Liver (tissue), 9 donors: ENCODE results near the gene CASZ1. TPM values are rescaled to one million over a fixed set of nuclear protein-coding genes. Genes with fewer than 3 reads are reported as not detected.

Experiments
- DNase-seq: peaks from one replicate; pipeline ENCODE4 v3.0.0-alpha.2; 2017; ENCODE audit warnings: low spot score
- H3K27ac ChIP-seq, 2 donors: one replicate each; pipeline ENCODE4 v1.7.0; 2013; ENCODE audit warnings: inconsistent platforms in 2 of 2, low read length in 2 of 2, control low read depth in 1 of 2, low read depth in 1 of 2, mild to moderate bottlenecking in 1 of 2
- H3K27me3 ChIP-seq, 4 donors: one replicate each; pipeline versions ENCODE4 v1.6.1 to v1.7.0; 2013; ENCODE audit warnings: low read length in 3 of 4, inconsistent platforms in 1 of 4, mild to moderate bottlenecking in 1 of 4, moderate library complexity in 1 of 4; ENCODE audit not compliant: control insufficient read depth in 4 of 4, insufficient read depth in 4 of 4
- H3K36me3 ChIP-seq, 4 donors: one replicate each; pipeline versions ENCODE4 v1.6.1 to v1.7.0; 2013; ENCODE audit warnings: low read length in 3 of 4, mild to moderate bottlenecking in 3 of 4, low read depth in 1 of 4, moderate library complexity in 1 of 4; ENCODE audit not compliant: control insufficient read depth in 4 of 4, insufficient read depth in 3 of 4
- H3K4me1 ChIP-seq, 4 donors: one replicate each; pipeline versions ENCODE4 v1.6.1 to v1.7.0; 2013; ENCODE audit warnings: low read length in 3 of 4, mild to moderate bottlenecking in 3 of 4, moderate library complexity in 1 of 4; ENCODE audit not compliant: control insufficient read depth in 4 of 4, insufficient read depth in 4 of 4
- H3K4me3 ChIP-seq, 3 donors: one replicate each; pipeline versions ENCODE4 v1.6.1 to v1.7.0; 2013; ENCODE audit warnings: low read length in 3 of 3, control low read depth in 1 of 3, low read depth in 1 of 3, mild to moderate bottlenecking in 1 of 3
- H3K9ac ChIP-seq, 2 donors: one replicate each; pipeline ENCODE4 v1.7.0; 2013; ENCODE audit warnings: low read length in 2 of 2, mild to moderate bottlenecking in 2 of 2, moderate library complexity in 2 of 2, control low read depth in 1 of 2, low read depth in 1 of 2
- H3K9me3 ChIP-seq, 4 donors: one replicate each; pipeline versions ENCODE4 v1.6.1 to v1.7.0; 2013; ENCODE audit warnings: low read length in 3 of 4; ENCODE audit not compliant: control insufficient read depth in 4 of 4
- EGR1 ChIP-seq, 2 donors: IDR thresholded peaks; 2 replicates each; pipeline ENCODE4 v1.6.1; 2016 to 2018; ENCODE audit warnings: antibody characterized with exemption in 2 of 2, low read depth in 2 of 2
- FOXA1 ChIP-seq: IDR thresholded peaks from 2 replicates; pipeline ENCODE4 v1.6.1; 2016; ENCODE audit warnings: antibody characterized with exemption
- FOXA2 ChIP-seq: IDR thresholded peaks from 2 replicates; pipeline ENCODE4 v1.6.1; 2016; ENCODE audit warnings: antibody characterized with exemption
- GABPA ChIP-seq, 2 donors: IDR thresholded peaks in 1 of 2; conservative IDR thresholded peaks in 1 of 2; 2 replicates each; pipeline ENCODE4 v1.6.1; 2016; ENCODE audit warnings: antibody characterized with exemption in 2 of 2, mild to moderate bottlenecking in 1 of 2, moderate library complexity in 1 of 2
- HNF4A ChIP-seq, 2 donors: conservative IDR thresholded peaks; 2 replicates each; pipeline ENCODE4 v1.6.1; 2016; ENCODE audit warnings: antibody characterized with exemption in 2 of 2, mild to moderate bottlenecking in 2 of 2
- HNF4G ChIP-seq: IDR thresholded peaks from 2 replicates; pipeline ENCODE4 v1.6.1; 2016; ENCODE audit warnings: antibody characterized with exemption
- NR2F2 ChIP-seq: IDR thresholded peaks from 2 replicates; pipeline ENCODE4 v1.6.1; 2016; ENCODE audit warnings: antibody characterized with exemption
- RAD21 ChIP-seq, 2 donors: IDR thresholded peaks; 2 replicates each; pipeline ENCODE4 v1.6.1; 2016; ENCODE audit warnings: antibody characterized with exemption in 2 of 2, mild to moderate bottlenecking in 2 of 2
- RXRA ChIP-seq, 2 donors: IDR thresholded peaks; 2 replicates each; pipeline ENCODE4 v1.6.1; 2017 to 2018; ENCODE audit warnings: antibody characterized with exemption in 2 of 2, mild to moderate bottlenecking in 1 of 2
- SP1 ChIP-seq: IDR thresholded peaks from 2 replicates; pipeline ENCODE4 v1.6.1; 2018; ENCODE audit warnings: antibody characterized with exemption, mild to moderate bottlenecking
- TAF1 ChIP-seq: conservative IDR thresholded peaks from 2 replicates; pipeline ENCODE4 v1.6.1; 2016; ENCODE audit warnings: antibody characterized with exemption, mild to moderate bottlenecking
- YY1 ChIP-seq: IDR thresholded peaks from 2 replicates; pipeline ENCODE4 v1.6.1; 2016; ENCODE audit warnings: antibody characterized with exemption, mild to moderate bottlenecking
- WGBS: extraction: QIAGEN DNeasy Blood & Tissue Kit; methylation state at CpG from one replicate; pipeline ENCODE4 v1.1.7; 2013; 5-methylcytosine and 5-hydroxymethylcytosine counted together
- polyA plus RNA-seq, 2 donors: library from polyadenylated mRNA; stranded (reverse) in 1 of 2; unstranded in 1 of 2; fragments of 200-250 nt in 1 of 2; fragments of >200 nt in 1 of 2; fragmentation: Nextera tagmentation in 1 of 2; extraction: Ambion mirVana in 1 of 2; gene quantifications; one replicate each; pipeline versions ENCODE4 v1.2.1 to v1.2.3, GENCODE V29; 2013 to 2015
- total RNA-seq, 2 donors: library from RNA; depleted of rRNA; stranded (reverse); fragments of >200 nt; gene quantifications; one replicate each; pipeline ENCODE4 v1.2.3, GENCODE V29; 2014
- TF ChIP-seq, protein P1 (sequence below): IDR thresholded peaks from 2 replicates; pipeline ENCODE4 v1.6.1; 2016; ENCODE audit warnings: antibody characterized with exemption, mild to moderate bottlenecking
- TF ChIP-seq, protein P2 (sequence below): IDR thresholded peaks from 2 replicates; pipeline ENCODE4 v1.6.1; 2016; ENCODE audit warnings: antibody characterized with exemption
- TF ChIP-seq, protein P3 (sequence below): IDR thresholded peaks from 2 replicates; pipeline ENCODE4 v1.6.1; 2016; ENCODE audit warnings: antibody characterized with exemption
- TF ChIP-seq, protein P4 (sequence below): IDR thresholded peaks from 2 replicates; pipeline ENCODE4 v1.6.1; 2016; ENCODE audit warnings: antibody characterized with exemption
- TF ChIP-seq, protein P5 (sequence below): fragments of 150-350 bp; IDR thresholded peaks from 2 replicates; pipeline ENCODE4 v1.5.1; 2017; ENCODE audit warnings: improper control_type of control experiment, low read depth, low read length; ENCODE audit not compliant: missing input control
- donor health status: healthy.
- donor health status: healthy.
- donor health status: healthy.
- donor health status: healthy.
- donor health status: healthy.

Gene CASZ1
- total and polyA plus RNA-seq, 4 donors = 1.0 to 3.5 (median 1.9) TPM

DNA sequence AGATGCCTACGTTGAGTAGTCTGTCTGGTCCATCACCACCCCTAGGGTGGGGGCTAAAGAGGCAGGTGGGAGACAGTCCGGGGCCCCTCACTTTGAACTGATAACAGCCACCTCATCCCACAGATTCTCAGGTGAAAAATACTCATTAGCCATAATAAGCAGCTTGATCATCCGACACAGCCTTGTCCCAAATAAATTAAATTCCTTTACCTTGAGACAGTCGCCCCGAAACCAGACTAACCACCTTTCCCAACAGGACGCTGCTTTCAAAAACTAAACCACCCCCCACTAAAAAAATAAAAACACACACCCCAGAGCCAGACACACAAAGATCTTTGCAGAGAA is 103.3 kb downstream of the CASZ1 start:
- WGBS = 75% methylated on average over 6 of the region's 6 CpGs
- no peak for DNase-seq
- H3K9ac ChIP-seq = peak overlapping the region in 1 of 2 donors; percentile 59

DNA sequence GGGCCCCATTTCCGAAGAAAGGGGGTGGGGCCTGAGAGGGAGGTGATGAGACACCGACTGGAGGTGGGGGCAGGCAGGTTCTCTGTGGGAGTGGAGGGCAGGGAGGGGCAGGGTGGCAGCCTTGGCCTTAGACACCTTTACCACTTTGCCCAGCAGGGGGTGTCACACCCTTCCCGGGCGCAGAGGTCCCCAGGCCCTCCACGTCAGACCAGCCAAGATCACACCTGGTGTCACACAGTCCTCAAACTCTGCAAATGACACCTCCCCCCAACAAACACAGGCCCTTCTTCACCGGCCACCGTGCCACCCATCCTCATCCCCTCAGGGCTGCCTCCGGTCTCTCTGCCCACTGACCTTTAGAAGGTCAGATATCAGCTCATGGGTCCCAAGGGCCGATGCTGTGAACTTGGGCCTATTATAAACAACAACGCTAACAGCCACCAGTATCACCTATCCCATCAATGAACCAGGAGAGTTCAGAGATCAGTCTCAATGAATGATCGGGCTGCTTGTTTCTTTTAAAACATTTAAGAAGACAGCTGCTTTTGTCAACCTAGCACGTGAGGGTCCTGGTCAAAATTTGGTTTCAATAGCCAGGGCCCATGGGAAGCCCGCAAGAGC is 103.9 kb downstream of the CASZ1 start:
- Histone ChIP-seq H3K4me3 (no peak overlapping the region), H3K27me3 (no peaks in the 10 kb centered on the region), H3K27ac (no peak overlapping the region), H3K36me3 (no peaks in the 10 kb centered on the region), H3K9me3 (no peaks in the 10 kb centered on the region), H3K9ac (no peak overlapping the region), H3K4me1 (peaks cover under 1 to 28% (median 17%) of the 10 kb centered on the region in 4 donors)
- 47% methylated on average over 13 of the region's 13 CpGs for WGBS
- no peak for DNase-seq
- no peak for TF ChIP-seq HNF4G
- TF ChIP-seq, protein P1, sequence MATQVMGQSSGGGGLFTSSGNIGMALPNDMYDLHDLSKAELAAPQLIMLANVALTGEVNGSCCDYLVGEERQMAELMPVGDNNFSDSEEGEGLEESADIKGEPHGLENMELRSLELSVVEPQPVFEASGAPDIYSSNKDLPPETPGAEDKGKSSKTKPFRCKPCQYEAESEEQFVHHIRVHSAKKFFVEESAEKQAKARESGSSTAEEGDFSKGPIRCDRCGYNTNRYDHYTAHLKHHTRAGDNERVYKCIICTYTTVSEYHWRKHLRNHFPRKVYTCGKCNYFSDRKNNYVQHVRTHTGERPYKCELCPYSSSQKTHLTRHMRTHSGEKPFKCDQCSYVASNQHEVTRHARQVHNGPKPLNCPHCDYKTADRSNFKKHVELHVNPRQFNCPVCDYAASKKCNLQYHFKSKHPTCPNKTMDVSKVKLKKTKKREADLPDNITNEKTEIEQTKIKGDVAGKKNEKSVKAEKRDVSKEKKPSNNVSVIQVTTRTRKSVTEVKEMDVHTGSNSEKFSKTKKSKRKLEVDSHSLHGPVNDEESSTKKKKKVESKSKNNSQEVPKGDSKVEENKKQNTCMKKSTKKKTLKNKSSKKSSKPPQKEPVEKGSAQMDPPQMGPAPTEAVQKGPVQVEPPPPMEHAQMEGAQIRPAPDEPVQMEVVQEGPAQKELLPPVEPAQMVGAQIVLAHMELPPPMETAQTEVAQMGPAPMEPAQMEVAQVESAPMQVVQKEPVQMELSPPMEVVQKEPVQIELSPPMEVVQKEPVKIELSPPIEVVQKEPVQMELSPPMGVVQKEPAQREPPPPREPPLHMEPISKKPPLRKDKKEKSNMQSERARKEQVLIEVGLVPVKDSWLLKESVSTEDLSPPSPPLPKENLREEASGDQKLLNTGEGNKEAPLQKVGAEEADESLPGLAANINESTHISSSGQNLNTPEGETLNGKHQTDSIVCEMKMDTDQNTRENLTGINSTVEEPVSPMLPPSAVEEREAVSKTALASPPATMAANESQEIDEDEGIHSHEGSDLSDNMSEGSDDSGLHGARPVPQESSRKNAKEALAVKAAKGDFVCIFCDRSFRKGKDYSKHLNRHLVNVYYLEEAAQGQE = no peak
- no peak for TF ChIP-seq YY1
- no peak for TF ChIP-seq EGR1 (IDR thresholded peaks at IDR 0.05; ENCODE audit: low read depth in 2 of 2)
- TF ChIP-seq FOXA2 = no peak
- no peak for TF ChIP-seq TAF1
- TF ChIP-seq HNF4A (conservative IDR thresholded peaks at IDR 0.05) = peak in 1 of 2 donors; percentile 21
- TF ChIP-seq, protein P2, sequence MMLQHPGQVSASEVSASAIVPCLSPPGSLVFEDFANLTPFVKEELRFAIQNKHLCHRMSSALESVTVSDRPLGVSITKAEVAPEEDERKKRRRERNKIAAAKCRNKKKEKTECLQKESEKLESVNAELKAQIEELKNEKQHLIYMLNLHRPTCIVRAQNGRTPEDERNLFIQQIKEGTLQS = no peak
- TF ChIP-seq, protein P3, sequence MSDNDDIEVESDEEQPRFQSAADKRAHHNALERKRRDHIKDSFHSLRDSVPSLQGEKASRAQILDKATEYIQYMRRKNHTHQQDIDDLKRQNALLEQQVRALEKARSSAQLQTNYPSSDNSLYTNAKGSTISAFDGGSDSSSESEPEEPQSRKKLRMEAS = no peak

More for the DNA sequence above, 103.3 kb downstream of the CASZ1 start:
- peak overlapping the region in 1 of 2 donors; percentile 88 for H3K27ac ChIP-seq
- TF ChIP-seq FOXA1 = no peak
- TF ChIP-seq RAD21 (IDR thresholded peaks at IDR 0.05) = no peak
- TF ChIP-seq HNF4G = no peak
- TF ChIP-seq, protein P4, sequence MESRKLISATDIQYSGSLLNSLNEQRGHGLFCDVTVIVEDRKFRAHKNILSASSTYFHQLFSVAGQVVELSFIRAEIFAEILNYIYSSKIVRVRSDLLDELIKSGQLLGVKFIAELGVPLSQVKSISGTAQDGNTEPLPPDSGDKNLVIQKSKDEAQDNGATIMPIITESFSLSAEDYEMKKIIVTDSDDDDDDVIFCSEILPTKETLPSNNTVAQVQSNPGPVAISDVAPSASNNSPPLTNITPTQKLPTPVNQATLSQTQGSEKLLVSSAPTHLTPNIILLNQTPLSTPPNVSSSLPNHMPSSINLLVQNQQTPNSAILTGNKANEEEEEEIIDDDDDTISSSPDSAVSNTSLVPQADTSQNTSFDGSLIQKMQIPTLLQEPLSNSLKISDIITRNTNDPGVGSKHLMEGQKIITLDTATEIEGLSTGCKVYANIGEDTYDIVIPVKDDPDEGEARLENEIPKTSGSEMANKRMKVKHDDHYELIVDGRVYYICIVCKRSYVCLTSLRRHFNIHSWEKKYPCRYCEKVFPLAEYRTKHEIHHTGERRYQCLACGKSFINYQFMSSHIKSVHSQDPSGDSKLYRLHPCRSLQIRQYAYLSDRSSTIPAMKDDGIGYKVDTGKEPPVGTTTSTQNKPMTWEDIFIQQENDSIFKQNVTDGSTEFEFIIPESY = no peak
- no peak for TF ChIP-seq YY1
- TF ChIP-seq, protein P2 = no peak
- no peak for TF ChIP-seq TAF1
- TF ChIP-seq RXRA (IDR thresholded peaks at IDR 0.05) = no peak
- no peak for TF ChIP-seq EGR1 (IDR thresholded peaks at IDR 0.05; ENCODE audit: low read depth in 2 of 2)
- no peak for TF ChIP-seq SP1
- TF ChIP-seq, protein P1 = no peak
- no peak for TF ChIP-seq HNF4A (conservative IDR thresholded peaks at IDR 0.05)
- TF ChIP-seq, protein P5, sequence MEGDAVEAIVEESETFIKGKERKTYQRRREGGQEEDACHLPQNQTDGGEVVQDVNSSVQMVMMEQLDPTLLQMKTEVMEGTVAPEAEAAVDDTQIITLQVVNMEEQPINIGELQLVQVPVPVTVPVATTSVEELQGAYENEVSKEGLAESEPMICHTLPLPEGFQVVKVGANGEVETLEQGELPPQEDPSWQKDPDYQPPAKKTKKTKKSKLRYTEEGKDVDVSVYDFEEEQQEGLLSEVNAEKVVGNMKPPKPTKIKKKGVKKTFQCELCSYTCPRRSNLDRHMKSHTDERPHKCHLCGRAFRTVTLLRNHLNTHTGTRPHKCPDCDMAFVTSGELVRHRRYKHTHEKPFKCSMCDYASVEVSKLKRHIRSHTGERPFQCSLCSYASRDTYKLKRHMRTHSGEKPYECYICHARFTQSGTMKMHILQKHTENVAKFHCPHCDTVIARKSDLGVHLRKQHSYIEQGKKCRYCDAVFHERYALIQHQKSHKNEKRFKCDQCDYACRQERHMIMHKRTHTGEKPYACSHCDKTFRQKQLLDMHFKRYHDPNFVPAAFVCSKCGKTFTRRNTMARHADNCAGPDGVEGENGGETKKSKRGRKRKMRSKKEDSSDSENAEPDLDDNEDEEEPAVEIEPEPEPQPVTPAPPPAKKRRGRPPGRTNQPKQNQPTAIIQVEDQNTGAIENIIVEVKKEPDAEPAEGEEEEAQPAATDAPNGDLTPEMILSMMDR = no peak
- TF ChIP-seq GABPA (IDR thresholded peaks at IDR 0.05 in 1 of 2, conservative IDR thresholded peaks at IDR 0.05 in 1 of 2) = no peak
- no peak for TF ChIP-seq NR2F2
- H3K27me3 ChIP-seq = no peaks in the 10 kb centered on the region
- H3K9me3 ChIP-seq = no peaks in the 10 kb centered on the region
- H3K4me1 ChIP-seq = peaks cover 0 to 22% (median 14%) of the 10 kb centered on the region in 4 donors
- H3K36me3 ChIP-seq = no peaks in the 10 kb centered on the region
- peak overlapping the region in 2 of 3 donors; percentile 78 to 87 for H3K4me3 ChIP-seq
